22Rv1 (cell line): Measurements from ENCODE around the gene TESK2.

Experiments
- H3K27ac ChIP-seq: fragments of 450-650 bp; 2 replicates; pipeline ENCODE4 v1.5.1; 2017
- ZFX ChIP-seq: fragments of 450-650 bp; IDR thresholded peaks from 2 replicates; pipeline ENCODE4 v1.6.1; 2017; ENCODE audit warnings: antibody characterized with exemption, borderline replicate concordance
- TF ChIP-seq, protein P1 (sequence below): fragments of 450-650 bp; IDR thresholded peaks from 2 replicates; pipeline ENCODE4 v1.5.1; 2017; ENCODE audit warnings: mild to moderate bottlenecking

Gene TESK2

DNA sequence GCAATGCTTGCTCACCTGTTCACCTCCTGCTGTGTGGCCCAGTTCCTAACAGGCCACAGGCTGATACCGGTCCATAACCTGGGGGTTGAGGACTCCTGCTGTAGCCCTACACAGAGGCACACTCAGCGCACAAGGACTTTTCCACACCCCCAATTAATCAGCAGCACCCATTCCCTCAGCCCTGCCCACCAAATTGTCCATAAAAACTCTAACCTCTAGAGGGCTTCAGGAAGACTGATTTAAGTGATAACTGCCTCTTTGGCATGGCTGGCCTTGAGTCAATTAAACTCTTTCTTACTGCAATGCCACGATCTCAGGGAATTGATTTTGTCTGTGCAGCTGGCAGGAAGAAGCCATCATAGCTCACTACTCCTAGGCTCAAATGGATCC is 79.5 kb downstream of the TESK2 start:
- TF ChIP-seq ZFX: no peak
- TF ChIP-seq, protein P1, sequence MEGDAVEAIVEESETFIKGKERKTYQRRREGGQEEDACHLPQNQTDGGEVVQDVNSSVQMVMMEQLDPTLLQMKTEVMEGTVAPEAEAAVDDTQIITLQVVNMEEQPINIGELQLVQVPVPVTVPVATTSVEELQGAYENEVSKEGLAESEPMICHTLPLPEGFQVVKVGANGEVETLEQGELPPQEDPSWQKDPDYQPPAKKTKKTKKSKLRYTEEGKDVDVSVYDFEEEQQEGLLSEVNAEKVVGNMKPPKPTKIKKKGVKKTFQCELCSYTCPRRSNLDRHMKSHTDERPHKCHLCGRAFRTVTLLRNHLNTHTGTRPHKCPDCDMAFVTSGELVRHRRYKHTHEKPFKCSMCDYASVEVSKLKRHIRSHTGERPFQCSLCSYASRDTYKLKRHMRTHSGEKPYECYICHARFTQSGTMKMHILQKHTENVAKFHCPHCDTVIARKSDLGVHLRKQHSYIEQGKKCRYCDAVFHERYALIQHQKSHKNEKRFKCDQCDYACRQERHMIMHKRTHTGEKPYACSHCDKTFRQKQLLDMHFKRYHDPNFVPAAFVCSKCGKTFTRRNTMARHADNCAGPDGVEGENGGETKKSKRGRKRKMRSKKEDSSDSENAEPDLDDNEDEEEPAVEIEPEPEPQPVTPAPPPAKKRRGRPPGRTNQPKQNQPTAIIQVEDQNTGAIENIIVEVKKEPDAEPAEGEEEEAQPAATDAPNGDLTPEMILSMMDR: 0 out of 2 replicates have a peak, but pooled peaks have one; percentile 9
- H3K27ac ChIP-seq: no peak overlapping the region

DNA sequence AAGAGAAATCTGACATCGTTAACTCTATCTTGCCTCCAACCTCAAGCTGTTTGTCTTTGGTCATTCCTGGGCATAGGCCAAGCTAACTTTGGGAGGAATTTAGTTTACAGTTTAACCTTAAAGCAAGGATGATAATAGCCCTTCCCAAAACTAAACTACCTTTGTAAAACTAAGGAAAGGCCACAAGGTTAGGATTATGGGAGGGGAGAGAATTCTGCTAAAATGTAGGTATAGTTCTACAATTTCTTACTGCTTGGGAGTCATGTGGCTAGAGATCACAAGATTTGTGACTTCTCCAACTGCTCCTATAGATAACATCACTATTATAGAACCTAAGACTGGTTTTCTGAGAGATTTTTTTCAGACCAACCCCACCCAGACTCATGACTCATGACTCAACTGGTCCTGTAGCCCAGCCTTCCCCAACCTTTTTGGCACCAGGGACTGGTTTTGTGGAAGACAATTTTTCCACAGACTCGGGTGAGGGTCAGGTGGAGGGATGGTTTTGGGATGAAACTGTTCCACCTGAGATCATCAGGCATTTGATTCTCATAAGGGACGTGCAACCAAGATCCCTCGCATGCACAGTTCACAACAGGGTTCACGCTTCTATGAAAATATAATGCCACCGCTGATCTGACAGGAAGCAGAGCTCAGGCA is 80.0 kb downstream of the TESK2 start:
- no peak overlapping the region for H3K27ac ChIP-seq
- TF ChIP-seq, protein P1: no peak
- TF ChIP-seq ZFX: no peak

DNA sequence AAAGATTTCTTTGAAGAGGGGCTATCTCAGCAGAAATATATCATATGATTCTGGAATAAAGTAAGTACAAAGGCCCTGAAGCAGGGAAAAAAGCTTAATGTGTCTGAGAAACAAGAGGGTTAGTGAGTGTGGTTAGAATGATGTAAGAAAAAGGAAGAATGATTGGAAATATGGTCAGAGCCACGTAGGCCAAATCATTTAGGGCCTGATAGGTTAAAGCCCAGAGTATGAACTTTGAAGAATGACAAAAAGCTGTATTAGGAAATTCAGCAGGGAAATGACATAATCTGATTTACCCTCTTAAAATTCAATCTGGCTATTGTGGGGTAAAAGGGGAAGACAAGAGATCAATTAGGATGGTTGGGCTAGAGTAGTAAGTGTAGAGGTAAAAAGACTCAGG is 81.7 kb downstream of the TESK2 start:
- TF ChIP-seq, protein P1: no peak
- no peak for TF ChIP-seq ZFX
- H3K27ac ChIP-seq: no peak overlapping the region

DNA sequence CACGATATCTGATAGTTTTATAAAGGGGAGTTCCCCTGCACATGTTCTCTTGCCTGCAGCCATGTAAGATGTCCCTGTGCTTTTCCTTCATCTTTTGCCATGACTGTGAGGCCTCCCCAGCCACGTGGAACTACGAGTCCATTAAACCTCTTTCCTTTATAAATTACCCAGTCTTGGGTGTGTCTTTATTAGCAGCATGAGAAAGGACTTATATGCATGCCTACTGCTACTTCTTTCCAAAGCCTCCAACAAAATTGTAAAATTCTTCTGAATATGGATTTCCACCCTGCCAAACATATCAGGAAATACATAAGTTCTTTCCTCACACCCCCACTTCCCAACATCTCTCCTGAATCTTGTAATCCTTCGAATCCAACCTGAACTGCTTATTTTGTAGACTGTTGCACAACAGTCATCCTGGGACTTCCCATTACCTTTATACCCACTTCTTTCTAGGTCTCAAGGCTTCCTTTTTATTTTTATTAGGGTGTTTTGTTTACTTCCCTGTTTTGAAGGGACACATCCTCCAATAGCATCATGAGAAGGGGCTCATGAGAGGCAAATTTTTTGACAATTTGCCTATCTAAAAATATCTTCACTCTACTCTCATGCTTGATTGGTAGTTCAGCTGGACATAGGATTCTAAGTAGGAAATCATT is 83.2 kb downstream of the TESK2 start:
- no peak overlapping the region for H3K27ac ChIP-seq
- TF ChIP-seq, protein P1: no peak

DNA sequence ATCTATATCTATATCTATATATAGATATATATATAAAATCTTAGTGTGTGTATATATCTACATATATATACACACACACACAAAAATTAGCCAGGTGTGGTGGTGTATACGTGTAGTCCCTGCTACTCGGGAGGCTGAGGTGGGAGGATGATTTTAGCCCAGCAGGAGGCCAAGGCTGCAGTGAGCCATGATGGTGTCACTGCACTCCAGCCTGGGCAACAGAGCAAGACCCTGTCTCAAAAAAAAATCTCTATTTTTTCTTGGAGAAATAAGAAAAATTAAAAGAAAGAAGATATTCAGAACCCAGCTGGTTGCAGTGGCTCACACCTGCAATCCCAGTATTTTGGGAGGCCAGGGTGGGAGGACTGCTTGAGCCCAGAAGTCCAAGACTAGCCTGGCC is 85.3 kb downstream of the TESK2 start:
- H3K27ac ChIP-seq: no peak overlapping the region
- no peak for TF ChIP-seq ZFX
- TF ChIP-seq, protein P1: no peak

DNA sequence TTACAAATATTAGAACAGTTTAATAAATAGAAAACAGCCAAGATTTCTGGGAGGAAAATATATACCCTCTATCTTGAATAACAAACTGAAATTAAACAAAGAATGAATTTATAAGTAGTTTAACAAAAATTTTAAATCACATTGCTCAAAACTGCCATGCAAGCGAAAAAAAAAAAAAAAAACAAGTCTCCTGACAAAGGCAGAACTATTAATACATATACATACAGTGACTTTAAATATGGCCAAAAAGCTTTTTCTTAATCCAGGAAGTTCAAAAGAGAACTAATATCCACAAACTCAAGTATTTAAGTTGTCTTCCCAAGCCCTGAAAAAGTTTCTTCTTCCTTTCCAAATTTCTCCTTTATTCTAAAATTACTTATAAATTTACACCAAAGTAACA is 87.2 kb downstream of the TESK2 start:
- H3K27ac ChIP-seq: 0 out of 2 replicates have a peak overlapping the region, but pooled peaks have one; percentile 14
- no peak for TF ChIP-seq ZFX
- TF ChIP-seq, protein P1: no peak

DNA sequence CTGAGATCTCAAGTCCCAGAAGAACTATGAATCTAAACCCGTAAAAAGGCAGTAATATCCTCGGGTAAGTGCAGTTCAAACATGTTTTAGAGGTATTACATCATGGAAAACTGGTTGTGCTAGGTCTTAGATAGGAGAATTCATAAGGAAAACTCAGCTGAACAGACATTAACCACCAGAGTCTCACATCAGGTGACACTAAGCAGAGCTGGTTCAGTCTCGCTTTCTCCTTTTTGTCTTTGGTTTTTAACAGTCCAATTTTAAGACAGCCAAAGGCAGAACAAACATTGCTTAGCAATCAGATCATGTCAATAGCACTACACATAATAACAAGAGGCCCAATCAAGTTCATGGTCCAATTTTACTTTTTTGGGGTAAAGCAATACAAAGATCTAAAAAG is 87.7 kb downstream of the TESK2 start:
- H3K27ac ChIP-seq: 0 out of 2 replicates have a peak overlapping the region, but pooled peaks have one; percentile 14
- TF ChIP-seq, protein P1: no peak
- no peak for TF ChIP-seq ZFX
